Glomerular visceral epithelial cell (primary cell): ENCODE measurements around the gene P2RX3.
"Not testable (repeated sequence)": the region's sequence is repeated elsewhere in the genome, so short reads cannot be mapped to it uniquely, and the experiment has no call there.

ENCODE experiments used
- DNase-seq: peaks from one replicate; pipeline ENCODE4 v3.0.0-alpha.2; 2016; ENCODE audit errors: extremely low spot score

Gene P2RX3

GRCh38 chr11:57338142-57338541, at the start of gene P2RX3:
TSS of gene P2RX3 (plus strand) at chr11:57338352. CDS start at chr11:57338551, 199 bp downstream.
- no peak for DNase-seq

DNA sequence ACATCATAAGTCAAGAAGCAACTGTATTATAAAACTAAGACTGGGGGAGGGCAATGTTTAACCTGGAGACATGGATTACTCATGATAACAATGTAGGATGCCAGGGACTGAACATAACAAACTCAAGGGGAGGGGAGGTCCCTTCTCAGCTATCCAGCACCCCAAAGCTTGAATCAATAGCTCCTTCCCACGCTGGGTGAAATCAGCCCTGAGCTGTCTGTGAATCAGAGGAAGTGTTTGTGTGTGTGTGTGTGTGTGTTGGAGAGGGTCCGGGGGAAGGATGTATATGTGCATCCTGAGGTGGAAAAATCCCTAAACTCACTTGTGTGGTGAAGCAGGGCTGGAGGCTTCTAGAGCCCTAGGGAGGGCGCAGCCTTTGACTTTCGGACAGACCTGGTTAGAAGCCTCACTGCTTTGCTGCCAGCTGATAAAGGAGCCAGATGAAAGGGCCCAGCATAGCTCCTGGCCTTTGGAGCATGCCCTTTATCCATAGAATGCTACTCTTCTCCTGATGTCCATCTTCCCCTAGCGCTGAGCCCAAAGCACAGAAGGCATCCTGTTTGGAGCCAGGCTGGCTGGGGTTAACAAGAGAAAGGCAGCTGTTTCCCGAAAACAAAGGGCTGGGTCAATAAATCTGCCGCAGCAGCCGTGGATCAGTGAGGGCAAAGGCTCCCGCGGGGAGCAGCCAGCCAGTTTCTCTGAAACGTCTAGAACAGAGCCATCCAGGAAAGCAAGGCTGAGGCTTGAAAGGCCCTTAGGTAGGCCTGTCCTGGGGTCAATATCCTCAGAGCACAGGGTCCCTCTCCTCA, 49.2 kb upstream of the P2RX3 start:
- DNase-seq, result peak; percentile 55

DNA sequence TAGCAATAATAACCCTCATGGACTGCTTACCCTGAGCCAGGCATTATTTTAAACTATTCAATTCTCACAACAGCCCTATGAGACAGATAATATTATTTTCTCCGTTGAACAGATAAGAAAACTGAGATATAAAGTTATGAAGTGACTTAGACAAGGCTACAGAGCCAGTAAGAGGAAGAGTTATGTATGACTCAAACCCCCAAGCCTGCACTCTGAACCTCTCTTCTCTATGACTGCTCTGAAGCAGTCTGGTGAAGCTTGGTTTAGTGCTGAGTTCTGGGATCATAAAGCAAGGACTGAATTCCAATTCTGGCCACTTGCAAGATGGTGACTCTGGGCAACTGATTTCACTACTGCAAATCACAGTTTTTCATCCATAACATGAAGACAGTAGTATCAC, 47.9 kb upstream of the P2RX3 start:
- no peak for DNase-seq

GRCh38 chr11:57294225-57295131, 43.7 kb upstream of the P2RX3 start:
- peak; percentile 42 for DNase-seq

- DNase-seq, result not testable (repeated sequence)
Measured at GRCh38 chr11:57296205-57296604, 41.9 kb upstream of the P2RX3 start.

DNA sequence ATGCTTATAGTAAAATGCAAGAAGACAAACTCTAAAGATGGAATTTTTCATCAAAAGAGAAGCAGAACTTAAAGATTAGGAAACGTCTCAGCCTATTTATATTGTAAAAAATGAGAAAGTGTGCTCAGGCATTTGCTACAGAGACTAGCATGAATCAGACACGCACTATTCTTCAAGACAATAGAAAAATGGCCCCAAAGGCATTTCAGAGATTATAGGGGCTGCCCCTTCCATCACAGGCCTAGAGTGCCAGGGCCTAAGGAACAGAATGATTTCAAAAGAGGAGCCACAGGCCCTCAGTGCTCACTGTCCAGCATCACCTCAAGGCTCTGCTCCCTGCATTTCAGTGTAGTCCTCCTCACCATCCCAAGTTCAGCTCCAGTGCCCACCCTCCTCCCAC, 40.9 kb upstream of the P2RX3 start:
- DNase-seq, result no peak

GRCh38 chr11:57299150-57299737, 38.9 kb upstream of the P2RX3 start:
- no peak for DNase-seq

- DNase-seq, result no peak
Measured at GRCh38 chr11:57300785-57301184, 37.4 kb upstream of the P2RX3 start.

DNA sequence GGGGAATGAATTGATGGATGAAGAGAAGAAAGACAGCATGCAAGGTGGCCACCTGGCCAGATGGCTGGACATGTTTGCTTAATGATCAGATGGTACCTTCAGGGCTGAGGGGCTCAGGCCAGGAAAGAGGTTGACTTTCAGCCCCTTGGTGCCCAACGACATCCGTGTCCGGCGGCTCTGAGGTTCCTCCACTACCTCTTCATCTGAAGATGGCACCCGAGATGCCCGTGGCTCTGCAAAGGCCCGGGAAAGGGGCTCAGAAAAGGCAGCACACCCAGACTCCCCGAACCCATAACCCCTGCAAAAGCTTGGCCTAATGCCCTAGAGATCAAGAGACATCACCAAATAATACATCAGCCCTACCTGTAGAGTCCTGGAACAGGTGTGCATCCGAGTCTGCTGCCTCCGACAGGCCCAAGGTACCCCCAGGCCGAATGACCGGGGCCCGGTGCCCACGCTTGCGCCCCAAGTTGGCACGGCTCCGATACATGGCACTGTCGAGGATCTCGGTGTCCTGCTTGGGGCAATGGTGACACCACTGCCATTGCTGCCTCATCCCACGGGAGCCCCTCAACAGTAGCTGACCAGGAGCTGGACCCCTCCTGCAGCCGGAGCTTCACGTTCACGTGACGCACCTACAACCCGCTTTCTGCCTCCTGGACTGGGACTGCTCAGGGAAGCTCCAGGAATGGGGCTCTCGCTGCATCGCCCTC, 36.3 kb upstream of the P2RX3 start:
- no peak for DNase-seq

DNA sequence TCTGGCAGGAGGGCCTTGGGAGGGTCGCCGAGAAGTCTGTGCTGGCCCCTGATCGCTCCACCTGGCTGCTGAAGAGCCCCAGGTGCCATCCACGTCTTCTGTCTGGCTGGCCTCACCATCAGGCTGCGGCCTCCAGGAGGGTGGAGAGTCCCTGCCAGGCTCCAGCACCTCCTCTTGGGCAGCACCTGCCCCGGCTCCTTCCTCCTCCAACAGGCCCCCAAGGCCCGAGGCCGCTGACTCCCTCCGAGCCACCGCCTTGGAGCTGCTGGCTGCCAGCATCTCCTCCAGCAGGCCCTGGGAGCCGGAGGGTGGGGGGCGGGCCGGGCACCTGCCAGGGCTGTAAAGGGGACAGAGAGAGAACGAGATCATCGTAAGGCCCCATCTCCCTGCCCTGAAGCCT, 35.7 kb upstream of the P2RX3 start:
- no peak for DNase-seq

DNA sequence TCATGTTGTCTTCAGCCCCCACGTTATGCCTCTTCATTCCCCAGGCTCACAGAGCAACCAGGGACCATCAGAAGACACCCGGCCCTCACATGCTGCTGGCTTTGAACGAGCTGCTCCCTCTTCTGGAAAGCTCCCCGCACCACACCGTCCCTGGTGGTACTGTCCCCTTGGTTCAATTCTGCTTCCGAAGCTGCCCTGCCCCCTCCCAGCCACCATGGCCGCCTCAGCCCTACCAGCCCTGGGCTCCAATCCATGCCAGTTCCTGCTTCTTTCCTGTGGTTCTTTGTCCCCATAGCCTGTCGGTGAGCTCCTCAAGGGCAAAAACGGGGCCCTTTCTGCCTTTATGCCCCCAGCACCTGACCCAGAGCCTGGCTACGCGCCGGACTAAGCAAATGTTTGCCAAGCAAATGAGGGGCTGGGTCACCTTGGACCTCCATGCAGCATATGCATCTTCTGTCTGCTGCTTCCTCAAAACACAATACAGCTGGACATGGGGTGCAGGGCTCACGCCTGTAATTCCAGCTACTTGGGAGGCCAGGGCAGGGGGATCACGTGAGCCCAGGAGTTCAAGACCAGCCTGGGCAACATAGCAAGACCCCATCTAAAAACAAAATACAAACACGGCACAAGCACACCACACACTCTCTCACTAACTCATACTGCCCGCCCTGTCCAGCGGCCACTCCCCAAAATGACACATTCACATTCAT, 34.7 kb upstream of the P2RX3 start:
- DNase-seq, result no peak

GRCh38 chr11:57303990-57304579, 34.1 kb upstream of the P2RX3 start:
- DNase-seq, result peak; percentile 62

GRCh38 chr11:57305523-57305922, 32.6 kb upstream of the P2RX3 start:
- no peak for DNase-seq

DNA sequence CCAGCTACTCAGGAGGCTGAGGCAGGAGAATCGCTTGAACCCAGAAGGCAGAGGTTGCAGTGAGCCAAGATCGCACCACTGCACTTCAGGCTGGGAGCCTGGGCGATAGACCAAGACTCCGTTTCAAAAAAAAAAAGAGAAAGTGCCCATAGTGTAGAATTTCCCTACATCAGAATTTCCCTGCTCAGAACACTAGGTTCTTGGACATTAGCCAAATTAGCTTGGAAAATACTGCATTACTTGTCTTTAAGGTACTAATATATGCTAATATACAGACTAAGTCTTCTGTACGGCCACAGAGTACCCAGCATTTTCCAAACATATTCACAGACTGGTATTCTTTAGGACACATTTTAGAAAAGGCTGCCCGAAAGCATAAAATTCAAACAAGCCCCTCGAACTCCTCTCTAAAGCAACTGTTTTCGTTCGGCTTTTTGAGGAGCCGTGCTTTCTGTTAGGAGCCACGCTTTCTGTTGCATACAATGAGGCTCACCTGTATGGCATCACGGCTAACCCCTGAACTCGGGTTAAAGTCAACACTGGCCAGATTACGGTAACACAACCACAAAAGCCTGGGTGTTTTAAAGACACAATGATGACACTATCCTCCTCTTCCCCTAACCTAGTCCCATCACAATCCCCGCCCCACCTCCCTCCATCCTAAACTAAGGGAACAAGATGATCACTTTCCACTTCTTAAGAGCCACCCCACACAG, 31.8 kb upstream of the P2RX3 start:
- DNase-seq, result no peak

DNA sequence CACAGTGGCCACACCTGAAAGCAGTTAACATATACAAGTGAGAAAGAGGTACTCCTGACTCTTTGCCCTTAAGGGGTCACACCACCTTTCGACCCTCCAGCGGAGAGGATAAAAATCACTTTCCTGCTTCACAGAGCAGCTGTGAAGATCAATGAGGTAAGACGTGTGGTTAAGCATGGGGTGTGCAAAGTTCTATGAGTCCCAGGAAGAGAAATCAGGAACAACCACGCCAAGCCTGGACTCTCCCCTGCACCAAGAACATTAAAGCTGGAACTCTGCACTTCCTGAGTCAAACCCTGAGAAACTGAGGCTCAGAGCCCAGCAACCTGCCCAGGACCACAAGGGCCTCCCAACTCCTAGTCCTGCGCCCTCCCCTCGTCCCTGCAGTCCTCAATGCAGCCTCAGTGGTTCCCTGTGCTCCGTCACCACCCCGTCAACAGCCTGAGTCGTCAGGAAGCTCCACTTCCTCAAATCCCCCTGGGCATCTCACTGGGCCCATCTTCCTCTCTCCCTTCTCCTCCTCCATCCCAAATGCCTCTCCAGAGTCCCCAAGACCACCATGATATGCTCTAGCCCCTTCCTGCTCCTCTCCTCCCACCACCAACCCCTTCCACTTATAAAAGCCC, 31.1 kb upstream of the P2RX3 start:
- DNase-seq, result peak; percentile 47

DNA sequence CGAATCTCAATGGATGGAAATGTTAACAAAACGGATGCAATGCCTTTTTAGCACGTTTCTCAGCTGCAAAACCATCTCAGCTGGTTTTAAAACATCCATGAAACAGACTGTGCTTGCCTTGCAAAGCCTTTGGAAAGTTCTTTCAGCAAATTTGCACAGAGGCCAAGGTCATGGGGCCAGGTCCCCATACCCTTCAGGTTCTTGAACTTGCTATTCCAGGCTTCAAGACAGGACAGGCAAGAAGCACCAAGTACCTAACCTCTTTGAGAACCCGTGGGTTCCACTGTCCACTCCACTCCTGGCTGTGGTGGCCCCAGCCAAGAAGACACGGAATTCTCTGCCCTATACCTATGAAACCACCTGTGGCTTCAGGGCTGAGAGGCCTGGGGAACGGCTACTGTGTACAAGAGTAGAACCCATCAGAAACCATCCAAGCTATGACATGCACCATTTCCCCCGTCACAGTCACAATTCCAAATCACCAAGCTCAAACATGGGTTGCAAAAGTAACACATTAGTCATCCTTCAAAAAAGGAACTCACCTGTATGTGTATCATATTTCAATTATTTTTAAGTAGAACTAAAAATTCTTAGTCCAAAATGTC, 30.4 kb upstream of the P2RX3 start:
- no peak for DNase-seq

- DNase-seq, result no peak
Measured at GRCh38 chr11:57308426-57309060, 29.6 kb upstream of the P2RX3 start.
